GM03348 (cell line): Measurements from ENCODE around the gene C20orf173.

Experiments
- DNase-seq: peaks from one replicate; pipeline ENCODE4 v3.0.0; 2012; ENCODE audit warnings: low spot score

C20orf173 gene

GRCh38 chr20:35506872-35507638 lies 22.4 kb downstream of the C20orf173 start:
- DNase-seq = no peak

DNA sequence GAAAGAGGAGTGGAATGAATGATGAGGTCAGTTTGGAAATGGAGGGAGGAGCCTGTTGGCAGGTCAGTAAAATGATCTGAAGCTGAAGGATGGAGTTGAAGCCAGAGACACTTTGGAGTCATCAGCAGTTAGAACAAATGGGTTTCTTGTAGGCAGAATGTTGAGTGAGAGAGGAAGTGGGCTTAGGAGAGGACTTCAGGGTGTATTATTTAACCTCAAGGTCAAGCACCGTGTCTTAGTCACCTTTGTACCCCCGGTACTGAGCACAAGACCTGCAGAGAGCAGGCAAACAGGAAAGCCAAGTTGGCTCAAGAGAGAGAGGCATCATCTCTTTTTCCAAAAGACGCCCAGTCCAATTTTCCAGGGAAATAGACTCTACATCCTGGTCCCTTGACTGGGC lies 23.3 kb downstream of the C20orf173 start:
- no peak for DNase-seq

GRCh38 chr20:35504751-35505150 lies 24.7 kb downstream of the C20orf173 start:
- no peak for DNase-seq

DNA sequence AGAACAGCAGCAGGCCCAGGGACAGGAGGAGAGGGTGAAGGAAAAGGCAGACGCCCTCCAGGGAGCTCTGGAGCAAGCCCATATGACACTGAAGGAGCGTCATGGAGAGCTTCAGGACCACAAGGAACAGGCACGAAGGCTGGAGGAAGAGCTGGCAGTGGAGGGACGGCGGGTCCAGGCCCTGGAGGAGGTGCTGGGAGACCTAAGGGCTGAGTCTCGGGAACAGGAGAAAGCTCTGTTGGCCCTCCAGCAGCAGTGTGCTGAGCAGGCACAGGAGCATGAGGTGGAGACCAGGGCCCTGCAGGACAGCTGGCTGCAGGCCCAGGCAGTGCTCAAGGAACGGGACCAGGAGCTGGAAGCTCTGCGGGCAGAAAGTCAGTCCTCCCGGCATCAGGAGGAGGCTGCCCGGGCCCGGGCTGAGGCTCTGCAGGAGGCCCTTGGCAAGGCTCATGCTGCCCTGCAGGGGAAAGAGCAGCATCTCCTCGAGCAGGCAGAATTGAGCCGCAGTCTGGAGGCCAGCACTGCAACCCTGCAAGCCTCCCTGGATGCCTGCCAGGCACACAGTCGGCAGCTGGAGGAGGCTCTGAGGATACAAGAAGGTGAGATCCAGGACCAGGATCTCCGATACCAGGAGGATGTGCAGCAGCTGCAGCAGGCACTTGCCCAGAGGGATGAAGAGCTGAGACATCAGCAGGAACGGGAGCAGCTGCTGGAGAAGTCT lies 25.5 kb downstream of the C20orf173 start:
- DNase-seq = no peak

GRCh38 chr20:35503281-35503680 lies 26.2 kb downstream of the C20orf173 start:
- DNase-seq = no peak

- DNase-seq = no peak
Observed at GRCh38 chr20:35502352-35502751, 27.1 kb downstream of the C20orf173 start.

DNA sequence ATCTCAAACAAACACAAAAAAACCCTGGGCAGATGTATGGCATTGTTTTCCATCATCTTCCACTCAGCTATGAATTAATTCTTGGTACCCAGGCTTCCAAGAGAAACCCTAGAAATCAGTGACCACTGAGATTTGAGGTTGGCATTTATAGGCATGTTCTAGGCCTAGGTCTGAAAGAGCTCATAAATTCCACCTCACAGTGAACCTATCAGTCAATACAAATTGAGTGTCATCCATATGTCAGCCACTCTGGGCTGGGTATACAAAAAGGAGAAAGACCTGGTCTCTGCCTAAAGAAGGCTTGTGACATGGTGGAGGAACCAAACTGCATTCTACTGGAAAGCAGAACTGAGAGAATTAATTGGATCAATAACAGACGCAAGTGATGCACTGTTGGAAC lies 30.2 kb downstream of the C20orf173 start:
- DNase-seq = no peak

GRCh38 chr20:35497780-35498189 lies 31.7 kb downstream of the C20orf173 start:
- DNase-seq = no peak

GRCh38 chr20:35497320-35497719 lies 32.1 kb downstream of the C20orf173 start:
- no peak for DNase-seq

- no peak for DNase-seq
Observed at GRCh38 chr20:35496481-35496880, 33.0 kb downstream of the C20orf173 start.

GRCh38 chr20:35492352-35492751 lies 37.1 kb downstream of the C20orf173 start:
- DNase-seq = no peak

DNA sequence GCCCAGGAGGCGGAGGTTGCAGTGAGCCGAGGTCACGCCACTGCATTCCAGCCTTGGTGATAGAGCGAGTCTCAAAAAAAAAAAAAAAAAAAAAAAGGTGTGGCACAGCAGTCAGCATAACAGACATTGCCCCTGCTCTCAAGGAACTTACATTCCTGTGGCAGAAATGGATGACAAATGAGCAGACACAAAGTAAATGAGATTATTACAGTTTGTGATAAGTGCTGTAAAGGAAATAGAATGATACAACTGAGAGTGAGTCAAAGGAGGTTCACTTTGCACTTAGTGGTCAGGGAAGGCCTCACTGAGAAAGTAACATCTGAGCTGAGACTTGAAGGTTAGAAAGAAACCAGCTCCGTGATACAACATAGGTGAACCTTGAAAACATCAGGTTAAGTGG lies 37.6 kb downstream of the C20orf173 start:
- DNase-seq = no peak

- DNase-seq = no peak
Observed at GRCh38 chr20:35490736-35491181, 38.7 kb downstream of the C20orf173 start.

GRCh38 chr20:35489717-35490116 lies 39.7 kb downstream of the C20orf173 start:
- DNase-seq = no peak

- DNase-seq = no peak
Observed at GRCh38 chr20:35487479-35487878, 42.0 kb downstream of the C20orf173 start.

DNA sequence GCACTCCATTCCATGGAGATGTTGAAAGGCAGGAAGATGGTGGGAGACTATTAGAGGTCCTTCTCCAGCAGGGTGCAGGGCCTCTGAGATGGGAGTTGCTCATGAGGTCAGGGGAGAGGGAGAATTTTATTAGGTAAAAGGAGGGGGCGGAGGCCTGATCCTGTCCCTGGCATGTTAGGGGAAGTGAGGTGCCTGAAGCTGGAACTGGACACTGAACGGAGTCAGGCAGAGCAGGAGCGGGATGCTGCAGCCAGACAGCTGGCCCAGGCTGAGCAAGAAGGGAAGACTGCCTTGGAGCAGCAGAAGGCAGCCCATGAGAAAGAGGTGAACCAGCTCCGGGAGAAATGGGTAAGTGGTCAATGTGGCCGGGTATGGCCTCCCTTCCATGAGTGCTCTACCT lies 49.7 kb downstream of the C20orf173 start:
- no peak for DNase-seq

GRCh38 chr20:35478804-35479472 lies 50.5 kb downstream of the C20orf173 start:
- DNase-seq = no peak
